DMS53 treated with DMSO at 0.1 percent for 48 hours (cell line): ENCODE results near the gene IGSF6.

Experiments used
- DNase-seq: peaks from one replicate; lab custom pipeline; 2025; ENCODE audit not compliant: unreplicated experiment; lab: John Stamatoyannopoulos, UW

IGSF6 gene

DNA sequence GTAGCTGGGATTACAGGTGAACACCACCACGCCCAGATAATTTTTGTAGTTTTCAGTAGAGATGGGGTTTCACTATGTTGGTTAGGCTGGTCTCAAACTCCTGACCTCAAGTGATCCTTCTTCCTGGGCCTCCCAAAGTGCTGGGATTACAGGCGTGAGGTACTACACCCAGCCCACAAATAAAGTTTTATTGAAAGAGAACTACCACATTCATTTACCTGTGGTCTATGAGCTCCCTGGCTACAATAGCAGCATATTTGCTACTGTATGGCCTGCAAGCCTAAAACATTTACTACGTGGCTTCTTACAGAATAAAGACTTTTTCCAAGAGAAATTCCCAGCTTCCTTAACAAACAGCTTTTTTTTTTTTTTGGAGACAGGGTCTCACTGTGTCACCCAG lies 49.6 kb downstream of the IGSF6 start:
- no peak for DNase-seq

DNA sequence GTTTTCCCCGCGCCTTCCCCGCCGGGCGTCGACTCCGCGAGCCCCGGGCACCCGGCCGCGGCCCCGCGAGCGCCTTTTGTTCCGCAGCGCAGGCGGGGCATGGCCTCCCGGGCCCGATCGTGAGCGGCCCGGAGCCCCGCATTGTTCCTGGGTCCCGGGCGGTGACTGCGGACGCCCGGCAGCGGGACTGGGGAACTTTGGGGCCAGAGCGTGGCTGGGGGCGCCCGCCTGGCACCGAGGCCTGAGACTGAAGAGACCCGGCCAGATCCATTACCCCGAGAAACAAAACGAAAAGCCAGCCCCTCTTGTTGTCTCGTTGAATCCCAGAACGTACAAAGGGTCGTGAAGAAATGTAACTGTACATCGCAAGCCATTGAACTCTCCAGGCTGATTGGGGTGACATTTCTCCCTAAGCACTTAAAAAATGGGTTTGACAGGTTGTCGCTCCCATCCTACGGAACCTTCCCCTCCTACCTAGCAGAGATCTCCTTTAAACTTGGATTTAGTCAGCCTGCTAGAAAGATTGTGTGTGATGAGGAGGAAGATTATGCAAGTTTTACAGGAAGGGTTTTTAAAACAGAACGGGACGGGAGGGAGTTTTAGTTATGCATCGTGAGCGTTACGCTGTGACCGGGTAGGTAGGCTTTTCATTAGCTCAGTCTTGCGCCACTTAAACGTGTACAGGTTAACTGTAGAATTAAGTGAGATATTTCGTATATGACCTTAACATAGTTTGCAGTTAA lies 52.2 kb downstream of the IGSF6 start:
- peak; percentile 3 for DNase-seq

DNA sequence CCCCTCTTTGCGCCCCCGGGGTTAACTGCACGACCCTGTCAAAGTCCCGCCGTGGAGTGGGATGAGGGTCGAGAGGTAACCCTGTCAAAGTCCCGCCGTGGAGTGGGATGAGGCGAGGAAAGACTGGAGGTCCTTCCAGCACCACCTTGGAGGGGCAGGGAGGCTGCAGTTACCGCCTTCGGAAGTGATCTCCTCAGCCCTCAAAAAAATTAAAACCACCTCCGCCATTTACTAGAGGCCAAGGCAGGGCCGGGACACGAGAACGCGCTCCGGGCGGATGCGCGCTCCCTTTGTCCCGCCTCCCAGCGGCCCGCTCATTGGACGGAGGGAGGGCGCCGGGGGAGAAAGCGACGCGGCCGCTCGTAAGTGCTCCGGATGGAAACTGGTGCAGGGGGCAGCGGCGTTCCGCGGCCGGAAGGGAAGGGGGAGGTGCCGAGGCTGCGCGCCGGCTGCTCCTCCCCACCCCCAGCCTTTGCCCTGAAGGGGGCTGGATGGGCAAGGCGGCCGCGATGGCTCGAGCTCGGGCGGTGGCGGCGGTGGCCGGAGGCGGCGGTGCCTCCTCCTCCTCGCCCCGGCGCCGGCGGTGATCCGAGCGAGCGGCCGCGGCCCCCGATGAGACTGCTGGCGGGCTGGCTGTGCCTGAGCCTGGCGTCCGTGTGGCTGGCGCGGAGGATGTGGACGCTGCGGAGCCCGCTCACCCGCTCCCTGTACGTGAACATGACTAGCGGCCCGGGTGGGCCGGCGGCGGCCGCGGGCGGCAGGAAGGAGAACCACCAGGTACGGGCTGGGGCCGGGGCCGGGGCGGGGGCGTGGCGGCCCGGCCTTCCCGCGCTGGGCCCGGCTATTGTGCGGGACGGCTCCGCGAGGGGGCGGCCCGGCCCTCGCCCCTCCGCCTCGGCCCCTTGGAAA lies 53.0 kb downstream of the IGSF6 start, which contains the start of gene METTL9:
Gene METTL9 (plus strand): TSS at position 456 of the 909 bp plus-strand sequence. CDS start 157 bp downstream, at position 613.
- peak; percentile 64 for DNase-seq

DNA sequence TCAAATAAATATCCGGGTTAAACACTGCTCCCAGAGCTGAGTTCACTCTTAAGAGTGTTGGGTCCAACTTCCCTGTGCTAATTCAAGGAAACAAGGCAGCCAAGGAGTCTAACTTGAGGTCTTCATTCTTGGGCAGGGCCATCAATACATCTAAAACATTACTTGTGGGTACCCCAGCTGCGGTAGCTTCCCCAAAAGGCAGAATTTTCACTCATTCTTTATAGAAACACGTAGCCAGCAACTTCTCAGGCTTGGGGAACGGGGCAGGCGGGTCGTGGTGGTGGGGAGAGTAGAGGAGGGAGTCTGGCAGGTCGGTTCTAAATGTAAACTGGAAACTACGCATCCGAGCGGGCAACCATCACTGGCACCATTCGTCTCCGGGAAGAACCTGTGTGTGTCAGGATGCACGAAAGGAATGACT lies 53.7 kb downstream of the IGSF6 start:
- no peak for DNase-seq

DNA sequence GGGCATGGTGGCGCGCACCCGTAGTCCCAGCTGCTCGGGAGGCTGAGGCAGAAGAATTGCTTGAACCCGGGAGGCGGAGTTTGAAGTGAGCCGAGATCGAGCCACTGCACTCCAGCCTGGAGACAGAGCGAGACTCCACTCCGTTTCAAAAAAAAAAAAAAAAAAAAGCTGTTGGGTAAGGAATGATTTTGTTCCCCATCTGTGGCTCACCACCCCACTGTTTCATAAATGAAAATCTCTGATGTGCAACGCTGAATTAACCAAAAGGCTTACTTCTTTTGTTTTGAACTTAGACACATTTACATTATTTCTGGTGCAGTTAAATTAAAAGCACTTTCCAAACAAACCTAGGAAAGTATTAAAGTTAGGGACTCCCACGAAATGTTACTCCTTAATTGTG lies 54.2 kb downstream of the IGSF6 start:
- no peak for DNase-seq

DNA sequence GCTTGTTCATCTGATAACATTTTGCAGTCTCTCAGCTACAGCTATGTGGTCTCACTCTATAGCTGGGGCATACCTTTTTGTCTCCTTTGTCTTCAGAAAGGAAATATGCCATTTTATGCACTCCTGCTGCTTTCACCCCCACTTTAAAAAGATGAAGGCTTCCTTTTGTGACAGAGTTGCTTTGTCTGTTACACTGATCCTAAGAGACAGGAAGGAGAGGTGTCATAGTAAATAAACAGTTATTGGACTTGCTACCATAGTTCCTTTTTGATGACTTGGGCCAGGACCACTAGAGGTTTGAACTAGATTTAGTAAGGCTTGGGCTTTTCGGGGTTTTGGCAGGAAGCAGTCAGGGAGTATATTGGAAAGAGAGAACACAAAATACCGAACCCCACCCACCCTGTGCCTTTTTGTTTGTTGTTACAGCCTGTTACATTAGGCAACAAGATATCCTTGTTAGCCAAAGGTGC lies 54.8 kb downstream of the IGSF6 start:
- no peak for DNase-seq

DNA sequence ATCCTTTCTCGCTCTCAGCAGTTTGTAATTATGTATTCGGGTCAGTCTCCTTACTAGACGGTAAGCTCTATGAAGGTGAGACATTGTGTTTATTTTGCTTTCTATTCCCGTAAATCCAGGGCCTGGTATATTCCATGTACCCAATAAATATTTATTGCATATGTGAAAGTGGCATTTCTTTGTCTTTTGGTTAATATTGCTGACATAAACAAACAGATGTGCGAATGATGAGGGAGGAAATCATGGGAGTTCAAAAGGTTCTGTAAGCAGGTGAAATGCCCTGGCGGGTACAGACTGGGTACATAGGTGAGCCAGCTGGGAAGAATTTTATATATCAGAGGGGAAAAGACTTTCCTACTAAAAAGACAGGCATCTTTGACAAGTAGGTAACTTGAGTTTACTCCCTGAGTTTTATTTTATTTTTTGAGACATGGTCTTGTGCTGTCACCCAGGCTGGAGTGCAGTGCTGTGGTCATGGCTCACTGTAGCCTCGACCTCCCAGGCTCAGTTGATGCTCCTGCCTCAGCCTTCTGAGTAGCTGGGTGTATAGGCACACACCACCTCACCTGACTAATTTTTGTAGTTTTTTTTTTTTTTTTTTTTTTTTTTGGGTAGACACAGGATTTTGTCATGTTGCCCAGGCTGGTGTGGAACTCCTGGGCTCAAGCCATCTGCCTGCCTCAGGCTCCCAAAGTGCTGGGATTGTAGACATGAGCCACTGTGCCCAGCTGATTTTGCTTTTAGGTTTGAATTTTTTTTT lies 58.7 kb downstream of the IGSF6 start:
- DNase-seq = no peak

DNA sequence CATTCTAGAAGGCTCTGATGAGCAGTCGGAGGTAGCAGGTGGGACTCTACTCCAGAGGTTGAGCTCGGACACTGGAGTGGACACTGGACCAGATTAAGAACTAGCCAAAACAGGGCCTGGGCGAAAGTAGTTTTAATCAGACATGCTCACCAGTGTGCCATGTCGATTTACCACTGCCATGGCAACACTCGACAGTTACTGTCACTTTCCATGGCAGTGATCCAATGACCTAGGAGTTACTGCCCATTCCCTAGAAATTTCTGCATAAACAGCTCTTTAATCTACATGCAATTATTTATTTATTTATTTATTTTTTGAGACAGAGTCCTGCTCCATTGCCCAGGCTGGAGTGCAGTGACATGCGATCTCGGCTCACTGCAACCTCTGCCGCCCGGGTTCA lies 60.2 kb downstream of the IGSF6 start:
- DNase-seq = no peak

DNA sequence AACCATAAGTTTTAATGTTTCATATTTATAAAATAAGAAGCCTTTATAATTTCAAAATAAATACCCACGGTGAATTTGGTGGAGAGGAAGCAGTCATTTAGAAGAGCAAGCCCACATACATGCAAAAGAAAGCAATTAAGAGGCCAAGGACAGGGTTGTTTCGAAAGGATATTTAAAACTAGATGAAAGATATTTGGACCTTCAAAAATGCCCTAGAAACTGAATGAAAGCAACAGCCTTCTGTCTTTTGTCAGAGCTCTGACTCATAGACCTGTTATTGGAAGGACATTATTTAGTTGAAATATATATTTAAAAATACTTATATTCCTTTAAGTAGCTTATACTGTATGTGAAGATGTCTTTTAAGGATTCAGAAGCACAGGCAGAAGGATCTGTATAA lies 61.6 kb downstream of the IGSF6 start:
- no peak for DNase-seq

DNA sequence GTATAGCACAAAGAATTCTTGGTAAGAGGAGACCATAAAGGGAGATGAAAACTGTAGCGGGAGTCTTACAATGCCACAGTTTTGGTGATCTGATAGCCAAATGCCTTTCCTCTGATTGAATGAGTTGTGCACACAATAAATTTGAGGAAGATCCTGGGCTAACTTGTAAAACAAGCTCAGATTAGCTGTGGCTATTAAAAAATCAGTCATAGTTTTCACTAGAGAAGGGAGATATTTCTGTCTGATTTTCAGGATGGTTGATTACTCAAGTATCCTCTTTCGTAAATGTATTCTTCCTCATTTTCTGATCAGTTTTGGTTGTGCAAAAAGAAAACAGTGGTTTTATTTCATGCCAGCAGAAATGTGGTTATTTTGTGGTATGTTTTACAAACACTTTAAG lies 62.1 kb downstream of the IGSF6 start:
- no peak for DNase-seq

DNA sequence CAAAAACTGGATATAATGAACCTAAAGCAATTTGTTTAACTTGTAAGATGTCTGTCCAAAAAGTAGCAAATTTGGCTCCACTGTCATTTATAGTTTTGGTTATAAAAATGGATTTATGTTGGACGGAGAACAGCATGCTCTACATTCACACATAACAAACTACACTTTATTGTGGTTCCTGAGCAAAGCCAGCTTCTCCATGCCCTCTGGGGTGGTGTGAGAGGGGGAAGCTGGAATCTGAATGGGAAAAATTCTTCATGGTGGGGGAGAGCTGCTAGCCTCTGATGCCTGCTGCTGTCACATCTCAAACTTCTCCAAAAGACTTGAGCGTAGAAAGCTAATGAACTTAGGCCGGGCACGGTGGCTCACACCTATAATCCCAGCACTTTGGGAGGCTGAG lies 62.9 kb downstream of the IGSF6 start:
- DNase-seq = no peak
